GM21528 (cell line): ENCODE data around the gene VMO1.

Experiments used
- ATAC-seq: cut with Tn5 transposase; IDR thresholded peaks from one replicate; pipeline ENCODE4 v1.9.1; 2021; ENCODE audit warnings: mild to moderate bottlenecking, moderate library complexity; ENCODE audit not compliant: unreplicated experiment, low FRiP score

VMO1 gene

DNA sequence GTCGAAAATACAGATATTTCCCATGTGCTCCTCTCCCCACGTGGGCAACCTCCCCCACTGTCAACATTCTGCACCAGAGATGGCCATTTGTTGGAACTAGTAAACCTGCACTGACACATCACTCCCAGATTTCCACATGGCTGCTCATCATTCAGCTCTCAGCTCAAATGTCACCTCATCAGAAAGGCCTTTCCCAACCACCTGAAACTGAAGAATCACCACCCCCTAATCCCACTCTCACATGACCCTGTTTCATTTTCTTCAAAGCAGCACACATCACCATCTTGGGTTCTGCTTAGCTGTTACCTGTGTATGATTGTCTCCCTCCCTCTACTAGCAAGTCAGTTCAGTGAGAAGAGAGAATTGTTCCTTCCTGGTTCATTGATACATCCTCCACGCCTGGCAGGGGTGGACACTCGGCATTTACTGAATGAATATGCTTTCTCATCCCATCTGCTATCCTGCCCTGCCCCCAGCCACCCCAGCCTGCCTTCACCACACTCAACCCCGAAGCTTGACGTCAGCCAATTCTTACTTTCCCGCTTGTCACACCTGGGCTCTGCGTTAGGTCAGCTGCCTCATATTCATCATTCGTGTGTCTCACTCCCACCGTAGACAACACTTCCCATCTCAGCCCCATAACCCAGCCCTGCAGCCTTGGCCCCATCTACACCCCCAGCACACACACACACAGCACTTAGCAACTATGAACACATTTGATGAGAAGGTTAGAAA, 14.5 kb upstream of the VMO1 start:
- no peak for ATAC-seq

- ATAC-seq, result no peak
These were observed 10.4 kb upstream of the VMO1 start for GRCh38 chr17:4796552-4796920.

DNA sequence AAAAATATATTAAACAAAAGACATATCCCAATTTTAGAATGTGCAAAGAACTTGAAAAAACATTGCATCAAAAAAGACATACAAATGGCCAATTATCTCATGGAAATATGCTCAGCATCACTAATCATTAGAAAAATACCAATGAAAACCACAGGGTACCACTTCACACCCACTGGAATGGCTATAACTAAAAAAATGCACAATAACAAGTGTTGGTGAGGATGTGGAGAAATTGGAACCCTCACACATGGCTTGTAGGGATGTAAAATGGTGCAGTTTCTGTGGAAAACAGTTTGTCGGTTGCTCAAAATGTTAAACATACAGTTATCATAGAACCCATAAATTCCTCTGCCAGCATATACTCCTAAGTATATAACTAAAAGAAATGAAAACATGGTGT, 9.0 kb upstream of the VMO1 start:
- ATAC-seq, result no peak

DNA sequence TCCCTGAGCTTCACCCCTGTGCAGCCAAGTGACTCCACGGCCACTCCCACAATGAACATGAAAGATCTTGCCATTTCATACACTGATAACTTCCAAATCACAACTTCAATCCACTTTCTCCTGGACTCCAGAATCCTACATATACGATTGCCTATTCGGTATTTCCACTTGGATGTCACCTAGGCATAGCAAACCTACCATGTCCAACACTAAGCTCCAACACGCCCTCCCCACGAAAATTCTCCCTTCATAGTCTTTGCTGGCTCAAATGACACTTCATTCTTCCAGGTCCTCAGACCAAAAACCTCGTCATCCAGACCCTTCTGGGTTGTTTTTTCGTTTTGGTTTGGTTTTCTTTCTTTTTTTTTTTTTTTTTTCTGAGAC, 4.5 kb upstream of the VMO1 start:
- no peak for ATAC-seq

DNA sequence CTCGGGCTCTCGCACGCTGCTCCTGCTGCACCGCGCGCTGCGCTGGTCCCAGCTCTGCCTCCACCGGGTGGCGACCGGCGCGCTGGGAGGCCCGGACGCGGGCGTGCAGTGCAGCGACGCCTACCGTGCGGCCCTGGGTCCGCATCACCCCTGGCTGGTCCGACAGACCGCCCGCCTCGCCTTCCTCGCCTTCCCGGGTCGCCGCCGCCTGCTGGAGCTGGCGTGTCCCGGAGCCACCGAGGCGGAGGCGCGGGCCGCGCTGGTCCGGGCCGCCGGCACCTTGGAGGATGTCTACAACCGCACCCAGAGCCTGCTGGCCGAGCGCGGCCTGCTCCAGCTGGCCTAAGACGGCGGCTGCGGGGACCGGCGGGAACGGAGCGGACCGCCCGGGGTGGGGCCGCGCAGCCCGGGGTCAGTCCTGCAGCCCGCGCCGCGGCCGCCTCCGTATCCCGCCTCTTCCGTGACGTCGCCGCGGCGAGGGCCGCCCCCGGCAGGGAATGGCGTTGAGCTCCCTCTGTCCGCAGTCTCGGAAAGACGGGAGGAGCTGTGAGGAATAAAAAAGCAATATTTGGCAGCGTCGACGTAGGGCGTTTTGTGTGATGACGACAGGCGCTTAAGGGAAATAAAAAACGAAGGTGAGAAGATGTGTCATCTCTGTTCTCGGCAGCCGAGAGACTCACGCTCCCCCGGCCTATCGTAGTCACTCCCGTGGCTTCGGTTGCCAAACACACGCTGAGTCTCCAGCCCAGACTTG, 4.0 kb upstream of the VMO1 start:
- ATAC-seq, result peak; percentile 81

GRCh38 chr17:4789701-4789950, 3.5 kb upstream of the VMO1 start:
- ATAC-seq, result no peak

DNA sequence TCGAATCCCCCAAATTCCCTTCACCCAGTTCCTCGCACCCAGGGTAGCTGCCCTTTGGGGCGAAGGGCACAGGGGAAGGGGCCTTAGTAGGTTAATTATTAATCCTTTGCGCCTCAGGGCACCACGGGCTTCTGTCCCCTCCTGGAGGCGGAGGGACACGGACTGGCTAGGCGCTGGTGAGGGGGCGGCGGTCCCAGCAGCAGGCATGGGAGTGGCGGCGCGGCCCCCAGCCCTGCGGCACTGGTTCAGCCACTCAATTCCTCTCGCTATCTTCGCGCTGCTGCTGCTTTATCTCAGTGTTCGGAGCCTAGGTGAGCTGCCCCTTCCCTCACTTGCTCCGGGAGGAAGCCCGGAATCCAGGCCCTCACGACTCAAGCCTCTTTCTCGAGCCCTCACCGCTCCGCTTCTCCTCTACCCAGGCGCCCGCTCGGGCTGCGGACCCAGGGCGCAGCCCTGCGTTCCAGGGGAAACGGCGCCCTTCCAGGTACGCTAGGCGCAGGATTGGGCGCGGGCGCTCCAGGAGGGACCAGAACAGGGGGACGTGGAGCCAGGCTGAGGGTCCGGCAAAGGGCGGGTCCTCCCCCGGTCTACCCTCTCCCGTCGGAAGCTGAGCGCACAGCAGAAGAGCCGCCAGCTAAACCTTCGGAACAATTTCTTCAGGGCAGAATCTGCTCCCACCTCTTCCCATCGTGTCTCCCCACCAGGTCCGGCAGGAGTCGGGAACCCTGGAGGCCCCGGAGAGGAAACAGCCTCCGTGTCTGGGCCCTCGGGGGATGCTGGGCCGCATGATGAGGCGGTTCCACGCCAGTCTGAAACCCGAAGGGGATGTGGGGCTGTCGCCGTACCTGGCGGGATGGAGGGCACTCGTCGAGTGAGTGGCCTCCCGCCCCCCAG, 2.9 kb upstream of the VMO1 start, which contains the start of gene GLTPD2:
Gene GLTPD2, plus strand, starts transcription at position 158 of the 894 bp plus-strand sequence. Its CDS starts 48 bp downstream, at position 206.
- ATAC-seq, result no peak

- ATAC-seq, result no peak
These were observed 2.1 kb upstream of the VMO1 start for GRCh38 chr17:4788159-4788806.

DNA sequence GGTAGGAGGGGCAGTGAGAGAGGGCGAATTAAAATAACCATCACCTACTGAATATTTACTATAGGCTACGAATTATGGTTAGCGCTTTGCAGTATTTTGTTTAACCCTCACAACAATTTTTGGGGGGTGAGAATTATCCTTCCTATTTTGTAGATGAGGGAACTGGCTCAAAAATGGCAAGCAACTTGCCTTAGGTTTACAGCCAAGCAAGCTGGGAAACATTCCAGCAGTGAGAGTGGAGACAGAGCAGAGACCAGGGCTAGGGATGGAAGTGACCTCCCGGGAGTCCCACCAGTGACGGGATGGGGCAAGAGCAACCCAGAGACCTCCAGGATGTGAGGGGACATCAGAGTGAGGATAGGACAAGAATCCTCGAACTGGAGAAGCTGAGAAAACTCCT, 352 bp upstream of the VMO1 start:
- ATAC-seq, result no peak

DNA sequence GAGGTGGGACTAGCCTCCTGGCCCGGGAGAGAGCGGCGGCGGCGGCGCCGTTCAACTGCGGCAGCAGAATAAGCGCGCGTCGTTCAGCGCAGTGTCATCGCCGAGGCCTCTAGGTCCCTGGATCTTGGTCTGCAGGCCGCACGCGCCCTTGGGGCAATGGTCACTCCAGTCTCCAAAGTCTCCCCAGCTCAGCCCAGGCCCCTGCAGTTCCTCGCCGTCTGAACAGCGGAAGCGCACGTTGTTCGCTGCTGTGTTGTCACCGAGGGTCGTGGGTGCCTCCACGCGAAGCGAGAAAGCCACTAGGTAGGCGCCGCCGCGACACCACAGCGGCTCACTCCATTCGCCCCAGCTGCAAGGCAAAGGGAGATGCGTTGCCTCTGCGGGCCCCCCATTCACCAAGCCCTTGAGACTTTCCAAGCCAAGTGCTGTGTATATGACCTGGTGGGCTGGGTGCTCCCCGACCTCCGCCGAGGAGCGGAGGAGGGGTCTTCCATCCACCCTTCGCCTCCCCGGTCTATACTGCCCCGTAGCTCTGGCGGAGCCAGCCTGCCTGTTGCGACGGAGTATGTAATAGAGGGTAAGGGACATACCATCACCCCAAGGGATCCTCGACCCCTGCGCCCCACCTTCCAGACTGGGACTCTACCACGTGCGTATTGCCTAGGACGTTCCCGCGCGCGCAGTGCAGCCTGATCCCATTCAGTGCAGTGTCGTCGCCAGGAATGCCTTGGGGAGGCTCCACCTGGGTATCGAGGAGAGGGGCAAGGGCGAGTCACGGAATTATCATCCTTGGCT, 656 bp downstream of the VMO1 start:
- ATAC-seq, result no peak

- ATAC-seq, result no peak
These were observed 3.5 kb downstream of the VMO1 start for GRCh38 chr17:4782652-4783051.

GRCh38 chr17:4780325-4780955, 5.7 kb downstream of the VMO1 start:
- ATAC-seq, result no peak

- ATAC-seq, result no peak
These were observed 8.0 kb downstream of the VMO1 start for GRCh38 chr17:4777969-4778760.

DNA sequence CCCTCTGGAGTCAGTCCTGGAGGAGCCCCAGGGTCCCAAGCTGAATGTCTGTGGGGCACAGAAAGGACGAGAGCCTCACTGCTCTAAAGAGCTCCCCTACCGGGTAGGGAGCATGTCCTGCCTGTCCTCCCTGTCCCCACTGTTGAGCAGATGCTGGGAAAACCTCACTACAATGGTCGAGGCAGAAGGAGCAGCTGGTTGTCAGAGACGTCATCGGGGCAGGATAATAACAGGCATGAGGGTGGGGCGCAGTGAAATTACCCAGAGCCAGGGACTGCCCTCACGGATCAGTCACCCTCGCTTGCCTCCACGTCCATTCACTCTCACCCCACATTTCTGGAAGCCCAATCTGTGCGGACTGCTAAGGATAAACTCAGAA, 13.9 kb downstream of the VMO1 start:
- ATAC-seq, result no peak

DNA sequence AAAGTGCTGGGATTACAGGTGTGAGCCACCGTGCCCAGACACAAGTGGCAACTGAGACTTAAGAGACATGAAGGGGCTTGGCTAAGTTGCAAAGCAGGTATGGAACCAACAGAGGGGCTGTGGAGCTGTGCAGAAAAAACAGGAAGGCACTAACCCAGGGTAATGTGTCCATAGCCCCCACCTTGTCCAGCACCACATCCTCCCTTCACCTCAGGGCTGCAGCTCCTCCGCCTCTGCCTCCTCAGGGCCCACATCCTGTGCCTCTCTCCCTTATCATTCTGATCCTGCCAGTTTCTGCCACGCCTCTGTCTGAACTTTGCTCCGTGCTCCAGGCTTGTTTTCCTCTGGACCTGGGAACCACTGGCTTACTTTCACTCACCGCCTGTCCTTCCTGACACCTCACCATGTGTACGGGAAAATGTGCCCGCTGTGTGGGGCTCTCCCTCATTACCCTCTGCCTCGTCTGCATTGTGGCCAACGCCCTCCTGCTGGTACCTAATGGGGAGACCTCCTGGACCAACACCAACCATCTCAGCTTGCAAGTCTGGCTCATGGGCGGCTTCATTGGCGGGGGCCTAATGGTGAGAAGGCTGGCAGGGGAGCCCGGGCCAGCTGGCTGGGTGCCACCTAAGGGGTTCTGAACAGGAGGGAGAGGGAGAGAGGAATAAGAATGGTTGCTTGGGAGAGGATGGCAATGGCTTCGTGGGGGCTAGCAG, 14.5 kb downstream of the VMO1 start, which contains the start of gene TM4SF5:
Gene TM4SF5, plus strand, starts transcription at position 368 of the 716 bp plus-strand sequence. Its CDS starts 37 bp downstream, at position 405.
- ATAC-seq, result no peak

- no peak for ATAC-seq
These were observed 16.5 kb downstream of the VMO1 start for GRCh38 chr17:4769628-4770027.

- ATAC-seq, result no peak
These were observed 17.9 kb downstream of the VMO1 start for GRCh38 chr17:4768298-4768697.

DNA sequence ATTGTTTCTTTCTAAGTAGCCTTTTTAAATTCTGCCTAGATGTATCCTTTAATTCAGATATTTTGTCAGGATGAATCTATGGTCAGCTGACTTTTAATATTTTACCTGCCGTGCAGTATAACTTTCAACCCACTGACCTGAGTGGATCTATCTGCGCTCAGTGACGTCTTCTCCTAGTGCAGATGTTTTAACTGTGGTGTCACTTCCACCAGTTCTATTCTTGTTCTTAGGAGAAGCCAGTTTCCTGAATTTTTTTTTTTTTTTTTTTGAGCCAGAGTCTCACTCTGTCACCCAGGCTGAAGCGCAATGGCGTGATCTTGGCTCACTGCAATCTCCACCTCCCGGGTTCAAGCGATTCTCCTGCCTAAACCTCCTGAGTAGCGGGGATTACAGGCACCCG, 19.4 kb downstream of the VMO1 start:
- ATAC-seq, result no peak
